OCI-LY7 (cell line): Measurements from ENCODE around the gene ENPP7. TPM values are rescaled to one million over a fixed set of nuclear protein-coding genes. Genes with fewer than 3 reads are reported as not detected.

Experiments used
- BruUV-seq: library from RNA; stranded (reverse); fragments of 400-500 nt; replicated peaks from 2 replicates; lab custom pipeline; 2021; lab: Mats Ljungman, UMichigan
- CTCF ChIA-PET: fragments of 300-600 bp; sonication (Branson Sonifier 250); formaldehyde crosslinking; loops from one replicate; lab custom pipeline; 2022; ENCODE audit warnings: antibody characterized with exemption; ENCODE audit not compliant: unreplicated experiment; lab: Charles Lee
- POLR2A ChIA-PET: fragments of 300-600 bp; sonication (Branson Sonifier 250); formaldehyde crosslinking; loops from one replicate; lab custom pipeline; 2022; ENCODE audit warnings: antibody characterized with exemption; lab: Charles Lee
- DNase-seq: peaks from one replicate; pipeline ENCODE4 v3.0.0-alpha.2; 2015; ENCODE audit warnings: low spot score
- H2AFZ ChIP-seq: fragments of 200-600 bp; sonication (generic), shearing (Covaris generic); 2 replicates; pipeline ENCODE4 v1.6.1; 2014; ENCODE audit warnings: mild to moderate bottlenecking, antibody characterized with exemption, low read length, moderate library complexity
- H3K27ac ChIP-seq: fragments of 200-600 bp; sonication (generic); 2 replicates; pipeline ENCODE4 v1.5.1; 2014; ENCODE audit warnings: mixed run types, low read depth, mild to moderate bottlenecking, moderate library complexity, low read length, inconsistent platforms; ENCODE audit not compliant: poor library complexity, severe bottlenecking
- H3K36me3 ChIP-seq: fragments of 200-600 bp; sonication (generic); 2 replicates; pipeline ENCODE4 v1.6.1; 2014; ENCODE audit warnings: mild to moderate bottlenecking, antibody characterized with exemption, low read length, moderate library complexity, mixed read lengths; ENCODE audit not compliant: insufficient read depth
- H3K4me1 ChIP-seq: fragments of 200-600 bp; sonication (generic); 2 replicates; pipeline ENCODE4 v1.5.1; 2014; ENCODE audit warnings: mild to moderate bottlenecking, low read length; ENCODE audit not compliant: insufficient read depth, poor library complexity, severe bottlenecking
- H3K4me2 ChIP-seq: fragments of 200-600 bp; sonication (generic); 2 replicates; pipeline ENCODE4 v1.6.1; 2014; ENCODE audit warnings: mild to moderate bottlenecking, low read length
- H3K4me3 ChIP-seq: fragments of 200-600 bp; sonication (generic); 2 replicates; pipeline ENCODE4 v1.5.1; 2014; ENCODE audit warnings: mild to moderate bottlenecking, low read depth, low read length; ENCODE audit not compliant: poor library complexity, severe bottlenecking
- H3K79me2 ChIP-seq: fragments of 200-600 bp; sonication (generic); 2 replicates; pipeline ENCODE4 v1.6.1; 2016; ENCODE audit warnings: low read depth, mild to moderate bottlenecking, low read length, moderate library complexity, mixed read lengths; ENCODE audit not compliant: insufficient read depth
- H3K9me2 ChIP-seq: fragments of 200-600 bp; sonication (generic); 2 replicates; pipeline ENCODE4 v1.6.1; 2016; ENCODE audit warnings: mild to moderate bottlenecking, low read length, mixed read lengths; ENCODE audit not compliant: insufficient read depth
- H3K9me3 ChIP-seq: fragments of 200-600 bp; sonication (generic); 2 replicates; pipeline ENCODE4 v1.6.1; 2014; ENCODE audit warnings: mild to moderate bottlenecking, mixed run types, low read length, mixed read lengths
- H4K20me1 ChIP-seq: fragments of 200-600 bp; sonication (generic); 2 replicates; pipeline ENCODE4 v1.6.1; 2014; ENCODE audit warnings: mild to moderate bottlenecking, antibody characterized with exemption, low read length, moderate library complexity, mixed read lengths; ENCODE audit not compliant: insufficient read depth
- CTCF ChIP-seq: fragments of 200-600 bp; sonication (generic); conservative IDR thresholded peaks from 2 replicates; pipeline ENCODE4 v1.5.1; 2014; ENCODE audit warnings: mild to moderate bottlenecking, antibody characterized with exemption, low read length, moderate library complexity, mixed read lengths
- EZH2phosphoT487 ChIP-seq: fragments of 200-600 bp; sonication (generic); IDR thresholded peaks from 2 replicates; pipeline ENCODE4 v1.6.1; 2018; ENCODE audit warnings: low read depth, borderline replicate concordance, mild to moderate bottlenecking, mixed run types, antibody characterized with exemption, low read length, moderate library complexity, mixed read lengths
- intact Hi-C: fragments of 100-400 bp; cut with micrococcal nuclease; formaldehyde crosslinking; loops from one replicate; pipeline ENCODE4 v1.10.0; 2022; ENCODE audit not compliant: unreplicated experiment
- total RNA-seq, 2 experiments: library from RNA; depleted of rRNA in 1 of 2; stranded (reverse); fragments of >200 nt in 1 of 2; shearing (Covaris generic) in 1 of 2; gene quantifications; 2 replicates each; pipeline ENCODE4 v1.2.3, GENCODE V29; 2014 to 2022

The ENPP7 gene
- total RNA-seq, 2 experiments from 2014 or later = 0.28 to 0.42 TPM

- no peak overlapping the region for H3K4me3 ChIP-seq
- H3K27ac ChIP-seq = no peak overlapping the region
- H3K9me3 ChIP-seq = no peaks in the 10 kb centered on the region
- intact Hi-C loops = no loop called here
- ChIA-PET CTCF (no interaction called here), POLR2A (interaction anchor here (0.6 kb wide), 1 partner anchor 327 kb away, joined by 4 read pairs; no protein-coding TSS in a partner anchor)
- H3K36me3 ChIP-seq = no peaks in the 10 kb centered on the region
- DNase-seq = no peak
- TF ChIP-seq CTCF = no peak
- no peak for TF ChIP-seq EZH2phosphoT487
- no peaks in the 10 kb centered on the region for H3K79me2 ChIP-seq
- no peak overlapping the region for H3K4me2 ChIP-seq
- H3K9me2 ChIP-seq = no peaks in the 10 kb centered on the region
- no peaks in the 10 kb centered on the region for H3K4me1 ChIP-seq
- no peaks in the 10 kb centered on the region for H4K20me1 ChIP-seq
- no TSS peak for BruUV-seq
- no peak overlapping the region for H2AFZ ChIP-seq
Observed at GRCh38 chr17:79684132-79684985, 46.4 kb upstream of the ENPP7 start.

- no peaks in the 10 kb centered on the region for H3K79me2 ChIP-seq
- no peak for DNase-seq
- H3K27ac ChIP-seq = no peak overlapping the region
- H3K4me1 ChIP-seq = no peaks in the 10 kb centered on the region
- H3K4me3 ChIP-seq = no peak overlapping the region
- TF ChIP-seq EZH2phosphoT487 = no peak
- no peak for TF ChIP-seq CTCF
- H3K9me2 ChIP-seq = no peaks in the 10 kb centered on the region
- intact Hi-C loops = no loop called here
- H2AFZ ChIP-seq = no peak overlapping the region
- H3K36me3 ChIP-seq = no peaks in the 10 kb centered on the region
- POLR2A ChIA-PET = interaction anchor here (0.6 kb wide), 1 partner anchor 1815 kb away, joined by 4 read pairs; no protein-coding TSS in a partner anchor
- no peaks in the 10 kb centered on the region for H4K20me1 ChIP-seq
- CTCF ChIA-PET = no interaction called here
- no peaks in the 10 kb centered on the region for H3K9me3 ChIP-seq
- no TSS peak for BruUV-seq
- no peak overlapping the region for H3K4me2 ChIP-seq
Observed at GRCh38 chr17:79685121-79685520, 45.6 kb upstream of the ENPP7 start.

- no peak overlapping the region for H2AFZ ChIP-seq
- POLR2A ChIA-PET = no interaction called here
- H3K79me2 ChIP-seq = no peaks in the 10 kb centered on the region
- no peak overlapping the region for H3K4me2 ChIP-seq
- H3K27ac ChIP-seq = no peak overlapping the region
- CTCF ChIA-PET = no interaction called here
- H3K36me3 ChIP-seq = no peaks in the 10 kb centered on the region
- intact Hi-C loops = no loop called here
- TF ChIP-seq EZH2phosphoT487 (no peak), CTCF (no peak)
- H3K9me3 ChIP-seq = no peaks in the 10 kb centered on the region
- H4K20me1 ChIP-seq = no peaks in the 10 kb centered on the region
- DNase-seq = no peak
- H3K9me2 ChIP-seq = no peaks in the 10 kb centered on the region
- no peaks in the 10 kb centered on the region for H3K4me1 ChIP-seq
- H3K4me3 ChIP-seq = no peak overlapping the region
- no TSS peak for BruUV-seq
Observed at GRCh38 chr17:79686476-79686875, 44.3 kb upstream of the ENPP7 start.
